ENCODE results near the gene ANKRD36. TPM values are rescaled to one million over a fixed set of nuclear protein-coding genes. Genes with fewer than 3 reads are reported as not detected.
"Not testable (repeated sequence)": the region's sequence is repeated elsewhere in the genome, so short reads cannot be mapped to it uniquely, and the experiment has no call there.

The ANKRD36 gene
- total RNA-seq, 1 donor from 2014 or later = 25.9 TPM

DNA sequence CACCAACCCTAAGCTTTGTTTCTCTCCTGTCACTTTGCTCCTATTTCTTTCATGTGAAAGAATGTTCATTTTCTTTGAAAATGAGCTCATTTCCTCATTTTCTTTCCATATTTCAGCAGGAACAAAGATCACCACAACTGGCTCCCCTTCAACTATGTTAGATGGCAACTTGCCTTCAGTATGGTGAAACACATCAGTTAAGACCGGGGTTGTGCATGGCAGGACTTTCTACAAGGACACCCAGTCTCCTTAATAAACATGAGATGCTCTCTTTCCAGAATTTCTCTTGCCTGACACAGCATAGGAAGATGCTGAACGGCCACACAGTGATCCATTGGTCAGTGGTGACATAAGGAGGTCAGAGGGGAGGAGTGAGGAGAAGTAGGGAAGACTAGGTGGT, 172.2 kb downstream of the ANKRD36 start:
- DNase-seq (ENCODE audit: low read depth in 2 of 2) = not testable (repeated sequence)

DNA sequence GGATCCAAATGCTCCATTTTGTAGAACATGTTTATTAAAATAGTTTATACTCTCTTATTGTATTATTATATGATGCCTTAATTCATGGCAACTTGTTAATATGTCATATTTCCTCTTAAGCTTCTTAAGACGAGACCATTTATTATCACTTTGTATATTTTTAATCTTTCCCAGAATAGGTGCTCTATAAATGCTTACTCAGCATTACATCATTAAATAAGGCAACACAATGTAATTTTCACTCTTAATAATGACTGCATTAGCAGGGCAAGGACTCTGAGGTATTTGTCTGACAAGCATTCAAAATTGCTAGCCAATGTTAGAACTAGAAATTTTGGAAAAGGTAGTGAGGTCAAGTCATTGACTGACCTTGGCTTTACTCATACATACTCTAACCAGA, 180.7 kb downstream of the ANKRD36 start:
- DNase-seq (ENCODE audit: low read depth in 2 of 2) = not testable (repeated sequence)

Other genes starting within 250 kb of the ANKRD36 start
- gene SEMA4C, start 243.1 kb upstream of the ANKRD36 start, total RNA-seq = 17.3 and 35.4 TPM in 2 replicates
- gene FAM178B, start 126.6 kb upstream of the ANKRD36 start, total RNA-seq = under 0.01 TPM in 1 of 2 replicates, not detected in the other
- 6.7 and 8.9 TPM in 2 replicates for gene FAHD2B, start 18.3 kb upstream of the ANKRD36 start, total RNA-seq

Measured in dermis microvascular lymphatic vessel endothelial cell (primary cell).